Stimulated activated CD4-positive, alpha-beta T cell treated with anti-CD3 and anti-CD28 coated beads, Interleukin-1b, Interleukin-23, amount 100 ng/mL, for 48 hours (primary cell): ENCODE results near the gene KCNN3.

Experiments used
- DNase-seq: peaks from one replicate; pipeline ENCODE4 v3.0.0-alpha.2; 2020

Gene KCNN3

GRCh38 chr1:154878371-154879037, 8.4 kb upstream of the KCNN3 start:
- DNase-seq = peak; percentile 68

GRCh38 chr1:154877370-154877974, 7.4 kb upstream of the KCNN3 start:
- DNase-seq = no peak

- no peak for DNase-seq
These were observed 6.8 kb upstream of the KCNN3 start for GRCh38 chr1:154876842-154877369.

GRCh38 chr1:154874465-154874864, 4.4 kb upstream of the KCNN3 start:
- DNase-seq = no peak

- no peak for DNase-seq
These were observed 3.4 kb upstream of the KCNN3 start for GRCh38 chr1:154873321-154873950.

- no peak for DNase-seq
These were observed 1.3 kb upstream of the KCNN3 start for GRCh38 chr1:154871374-154871773.

GRCh38 chr1:154870734-154871133, 653 bp upstream of the KCNN3 start:
- no peak for DNase-seq

GRCh38 chr1:154869351-154870114, 548 bp downstream of the KCNN3 start:
- DNase-seq = no peak

- no peak for DNase-seq
These were observed 2.1 kb downstream of the KCNN3 start for GRCh38 chr1:154867841-154868605.

GRCh38 chr1:154867064-154867825, 2.8 kb downstream of the KCNN3 start:
- peak; percentile 58 for DNase-seq

- no peak for DNase-seq
These were observed 3.6 kb downstream of the KCNN3 start for GRCh38 chr1:154866257-154867063.

GRCh38 chr1:154865442-154866256, 4.4 kb downstream of the KCNN3 start:
- no peak for DNase-seq

GRCh38 chr1:154864189-154864975, 5.7 kb downstream of the KCNN3 start:
- DNase-seq = no peak

- peak; percentile 48 for DNase-seq
These were observed 6.5 kb downstream of the KCNN3 start for GRCh38 chr1:154863315-154864174.

GRCh38 chr1:154862907-154863306, 7.2 kb downstream of the KCNN3 start:
- no peak for DNase-seq

- no peak for DNase-seq
These were observed 8.4 kb downstream of the KCNN3 start for GRCh38 chr1:154861607-154862094.

- DNase-seq = no peak
These were observed 9.8 kb downstream of the KCNN3 start for GRCh38 chr1:154860156-154860870.
